Retinal pigment epithelial cell (primary cell): ENCODE data around the gene ABCC6.
A peak's percentile ranks its signal among the peaks of the same experiment; 100 is the strongest.
"Not testable (repeated sequence)": the region's sequence is repeated elsewhere in the genome, so short reads cannot be mapped to it uniquely, and the experiment has no call there.

Experiments used
- DNase-seq: peaks from one replicate; pipeline ENCODE4 v3.0.0-alpha.2; 2010; ENCODE audit warnings: low read depth
- H3K4me3 ChIP-seq: 2 replicates; pipeline ENCODE4 v1.5.1; 2011; ENCODE audit warnings: mild to moderate bottlenecking, low read length, control low read depth, moderate library complexity

ABCC6 gene

DNA sequence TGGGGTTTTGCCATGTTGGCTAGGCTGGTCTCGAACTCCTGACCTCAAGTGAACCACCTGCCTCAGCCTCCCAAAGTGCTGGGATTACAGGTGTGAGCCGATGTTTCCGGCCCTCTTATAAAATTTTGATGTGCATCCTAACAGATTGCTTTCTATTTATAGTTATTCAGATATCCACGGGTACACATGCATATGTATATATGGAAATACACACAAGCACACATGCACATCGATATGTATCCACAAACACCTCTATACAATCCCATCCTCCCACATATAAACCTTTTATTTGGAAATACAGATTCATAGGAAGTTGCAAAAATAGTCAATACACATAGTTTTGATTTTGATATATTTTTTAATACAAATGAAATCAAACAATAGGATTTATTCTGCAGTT is 14.4 kb upstream of the ABCC6 start:
- not testable (repeated sequence) for H3K4me3 ChIP-seq, DNase-seq

DNA sequence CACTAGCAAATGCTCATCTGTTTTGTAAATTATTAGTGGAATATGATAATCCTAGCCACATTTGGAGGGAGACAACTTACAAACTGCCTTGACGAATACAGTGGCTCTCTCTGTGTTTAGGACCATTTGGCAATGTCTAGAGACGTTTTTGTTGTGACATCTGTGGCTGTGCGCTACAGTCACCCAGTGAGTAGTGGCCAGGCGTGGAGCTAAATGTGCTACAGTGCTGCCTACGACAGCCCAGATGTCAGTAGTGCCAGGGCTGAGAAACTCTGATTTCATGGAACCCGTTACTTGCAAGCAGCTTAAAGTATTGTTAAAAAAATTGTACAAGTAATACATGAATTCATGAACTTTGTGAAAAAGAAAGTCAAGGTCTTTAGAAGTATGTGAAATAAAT is 13.8 kb upstream of the ABCC6 start:
- DNase-seq, H3K4me3 ChIP-seq: not testable (repeated sequence)

DNA sequence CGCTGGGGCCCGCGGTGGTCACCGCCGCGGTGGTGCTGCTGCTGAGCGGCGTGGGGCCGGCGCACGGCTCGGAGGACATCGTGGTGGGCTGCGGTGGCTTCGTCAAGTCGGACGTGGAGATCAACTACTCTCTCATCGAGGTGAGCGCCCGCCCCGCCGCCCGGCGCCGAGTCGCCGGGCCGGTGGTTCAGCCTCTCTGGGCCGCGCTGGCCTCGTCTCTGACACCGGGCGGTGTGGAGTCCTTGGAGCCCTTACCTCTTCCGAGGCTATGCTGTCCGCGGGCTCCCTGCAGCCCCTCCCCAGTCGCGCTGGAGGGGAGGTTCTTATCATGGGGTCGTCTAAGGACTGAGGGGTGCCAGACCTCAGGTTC is 9.4 kb upstream of the ABCC6 start:
- DNase-seq, H3K4me3 ChIP-seq: not testable (repeated sequence)

DNA sequence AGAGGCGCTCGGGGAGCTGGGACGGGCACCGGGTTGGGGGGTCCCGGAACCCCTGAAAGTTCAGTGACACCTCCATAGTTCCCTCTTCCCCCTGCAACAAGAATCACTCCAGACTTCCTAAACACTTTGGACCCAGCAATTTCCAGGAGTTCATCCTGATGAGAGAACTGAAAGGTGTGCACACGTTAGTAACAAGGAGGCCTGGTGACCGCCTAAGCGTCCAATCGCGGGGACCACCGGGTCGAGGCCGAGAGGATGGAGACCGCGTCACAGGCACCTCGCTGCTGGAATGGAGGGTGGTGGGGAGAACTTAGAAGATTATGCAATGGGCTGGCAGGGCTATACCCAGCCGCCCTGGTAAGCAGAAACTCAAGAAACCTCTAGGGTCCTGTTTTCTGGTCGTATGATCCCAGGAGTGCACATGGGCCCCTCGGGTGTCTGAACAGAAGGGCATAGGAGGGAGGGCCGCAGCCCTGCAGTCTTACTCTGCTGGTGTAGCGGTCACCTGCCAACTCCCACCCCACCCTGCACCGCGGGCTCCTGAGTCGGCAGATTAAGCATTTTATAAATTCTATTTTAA is 458 bp upstream of the ABCC6 start:
- DNase-seq, result not testable (repeated sequence)

DNA sequence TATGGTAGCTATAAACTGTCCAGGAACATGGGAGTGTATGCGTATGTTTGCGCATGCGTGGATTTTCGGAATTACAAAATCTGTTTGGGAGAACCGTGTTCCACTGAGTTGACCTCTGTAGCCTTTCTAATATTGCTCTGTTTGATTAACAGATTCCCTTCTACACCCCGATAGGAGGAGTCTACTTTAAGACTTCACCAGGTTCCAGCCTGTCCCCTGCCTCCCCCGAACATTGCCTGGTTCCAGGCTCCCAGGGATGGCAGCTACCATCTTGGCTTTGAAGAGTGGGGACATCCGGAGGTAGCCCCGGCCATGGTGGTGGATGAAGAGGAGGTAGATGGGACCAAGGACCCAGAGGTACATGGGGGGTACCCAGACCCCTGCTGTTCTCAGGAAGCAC is 1.9 kb downstream of the ABCC6 start:
- DNase-seq, H3K4me3 ChIP-seq: not testable (repeated sequence)

More for the DNA sequence above, 458 bp upstream of the ABCC6 start:
- H3K4me3 ChIP-seq, result peak overlapping the region; percentile 39

DNA sequence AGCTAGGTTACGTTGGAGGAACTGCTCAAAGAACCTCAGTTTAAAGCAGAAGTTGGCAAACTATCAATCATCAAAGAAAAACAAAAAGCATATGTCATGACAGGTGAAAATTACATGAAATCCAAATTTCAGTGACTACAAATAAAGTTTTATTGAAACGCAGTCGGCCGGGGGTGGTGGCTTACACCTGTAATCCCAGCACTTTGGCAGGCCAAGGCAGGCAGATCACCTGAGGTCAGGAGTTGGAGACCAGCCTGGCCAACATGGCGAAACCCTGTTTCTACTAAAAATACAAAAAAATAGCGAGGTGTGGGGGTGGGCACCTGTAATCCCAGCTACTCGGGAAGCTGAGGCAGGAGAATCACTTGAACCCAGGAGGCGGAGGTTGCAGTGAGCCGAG is 2.8 kb downstream of the ABCC6 start:
- DNase-seq, result not testable (repeated sequence)

DNA sequence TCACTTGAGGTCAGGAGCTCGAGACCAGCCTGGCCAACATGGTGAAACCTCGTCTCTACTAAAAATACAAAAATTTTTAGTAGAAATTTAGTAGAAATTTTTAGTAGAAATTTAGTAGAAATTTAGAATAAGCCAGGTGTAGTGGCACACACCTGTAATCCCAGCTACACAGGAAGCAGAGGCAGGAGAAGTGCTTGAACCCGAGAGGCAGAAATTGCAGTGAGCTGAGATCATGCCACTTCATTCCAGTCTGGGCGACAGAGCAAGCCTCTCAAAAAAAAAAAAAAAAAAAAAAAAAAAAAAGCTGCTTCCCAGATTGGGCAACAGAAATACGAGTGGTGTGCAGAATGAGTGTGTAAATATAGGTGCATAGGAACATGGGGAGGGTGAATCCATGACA is 4.5 kb downstream of the ABCC6 start:
- not testable (repeated sequence) for H3K4me3 ChIP-seq, DNase-seq

More for the DNA sequence above, 2.8 kb downstream of the ABCC6 start:
- not testable (repeated sequence) for H3K4me3 ChIP-seq

DNA sequence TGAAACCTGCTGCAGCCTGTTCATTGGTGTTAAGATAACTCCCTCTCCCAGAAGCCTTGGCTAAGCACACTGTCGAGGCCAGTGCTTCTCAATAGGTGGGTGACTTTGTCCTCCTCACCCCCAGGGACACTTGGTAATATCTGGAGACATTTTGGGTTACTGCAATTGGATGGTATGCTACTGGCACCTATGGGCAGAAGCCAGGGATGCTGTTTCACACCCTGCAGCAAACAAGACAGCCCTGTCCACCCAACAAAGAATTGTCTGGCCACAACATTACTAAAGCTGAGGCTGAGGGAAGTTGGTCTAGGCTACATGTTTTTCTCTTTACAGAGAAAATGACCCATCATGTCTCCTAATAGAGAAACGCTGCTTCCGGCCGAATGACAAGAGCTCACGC is 4.9 kb downstream of the ABCC6 start:
- not testable (repeated sequence) for DNase-seq, H3K4me3 ChIP-seq

DNA sequence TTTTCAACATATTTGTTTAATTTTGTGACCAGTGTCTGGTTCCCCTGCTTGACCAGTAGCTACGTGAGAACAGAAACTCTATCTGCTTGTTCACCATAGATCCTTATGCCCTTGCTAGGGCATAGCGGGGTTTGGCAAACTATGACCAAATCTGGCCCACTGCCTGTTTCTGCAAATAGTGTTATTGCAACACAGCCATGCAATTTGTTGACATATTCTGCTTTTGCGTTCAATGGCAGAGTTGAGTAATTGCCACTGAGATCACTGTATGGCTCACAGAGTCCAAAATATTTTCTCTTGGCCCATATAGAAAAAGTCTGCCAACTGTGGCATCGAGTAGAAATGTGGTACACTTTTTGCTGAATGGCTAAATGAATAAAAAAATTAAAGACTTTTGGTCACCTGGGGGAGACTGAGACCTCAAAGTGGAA is 9.4 kb downstream of the ABCC6 start:
- DNase-seq, H3K4me3 ChIP-seq: not testable (repeated sequence)

DNA sequence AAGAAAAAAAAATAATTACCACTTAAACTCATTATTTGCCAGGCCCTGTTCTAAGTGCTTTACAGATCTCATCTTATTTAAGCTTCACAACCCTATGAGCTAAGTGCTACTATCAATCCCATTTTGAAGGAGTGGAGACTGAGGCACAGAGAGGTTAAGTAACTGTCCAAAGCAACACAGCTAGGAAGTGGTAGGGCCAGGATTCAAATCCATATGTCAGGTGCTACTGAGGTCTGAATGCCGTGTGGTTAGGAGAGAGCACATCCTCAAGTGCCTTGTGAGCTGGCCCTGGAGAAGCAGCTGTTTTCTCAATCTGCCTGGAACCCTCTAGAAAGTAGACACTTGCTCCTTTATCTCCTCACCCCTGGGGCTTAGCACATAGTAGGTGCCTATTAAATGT is 11.9 kb downstream of the ABCC6 start:
- not testable (repeated sequence) for H3K4me3 ChIP-seq, DNase-seq

DNA sequence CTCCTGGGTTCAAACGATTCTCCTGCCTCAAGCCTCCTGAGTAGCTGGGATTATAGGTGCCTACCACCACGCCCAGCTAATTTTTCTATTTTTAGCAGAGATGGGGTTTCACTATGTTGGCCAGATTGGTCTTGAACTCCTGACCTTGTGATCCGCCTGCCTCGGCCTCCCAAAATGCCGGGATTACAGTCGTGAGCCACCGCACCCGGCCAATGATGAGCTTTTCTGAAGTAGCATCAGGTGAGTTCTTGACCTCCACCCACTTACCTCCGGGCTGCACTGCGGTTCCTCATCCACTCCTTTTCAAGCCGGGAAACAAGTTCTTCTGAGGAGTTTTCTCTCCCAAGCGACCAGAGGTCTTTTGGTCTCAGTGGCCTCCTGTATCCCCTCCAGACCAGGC is 14.8 kb downstream of the ABCC6 start:
- DNase-seq, H3K4me3 ChIP-seq: not testable (repeated sequence)

DNA sequence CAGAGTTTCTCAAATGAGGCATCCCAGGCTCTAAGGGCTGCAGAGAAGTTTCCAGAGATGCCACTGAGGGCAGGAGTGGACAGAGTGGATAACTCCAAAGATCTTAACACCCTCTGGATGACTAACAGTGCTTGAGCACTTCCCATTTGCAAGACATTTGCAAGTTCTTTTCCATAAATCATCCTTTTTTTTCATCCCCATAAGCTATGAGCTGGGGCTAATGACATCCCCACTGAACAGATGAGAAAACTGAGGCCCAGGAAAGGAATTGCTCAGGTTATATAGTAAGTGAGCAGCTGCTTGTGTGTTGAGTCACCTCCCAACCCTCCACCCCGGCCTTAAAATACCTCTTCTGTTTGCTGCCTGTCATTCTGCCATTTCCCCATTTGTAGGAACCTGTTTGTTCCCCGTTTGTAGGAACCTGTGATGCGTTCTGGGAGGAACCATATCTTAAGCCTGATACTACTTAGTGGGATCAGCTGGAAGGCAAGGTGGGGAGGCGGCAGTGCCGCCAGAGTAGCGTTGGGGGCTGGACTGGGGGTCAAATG is 15.4 kb downstream of the ABCC6 start:
- not testable (repeated sequence) for DNase-seq

DNA sequence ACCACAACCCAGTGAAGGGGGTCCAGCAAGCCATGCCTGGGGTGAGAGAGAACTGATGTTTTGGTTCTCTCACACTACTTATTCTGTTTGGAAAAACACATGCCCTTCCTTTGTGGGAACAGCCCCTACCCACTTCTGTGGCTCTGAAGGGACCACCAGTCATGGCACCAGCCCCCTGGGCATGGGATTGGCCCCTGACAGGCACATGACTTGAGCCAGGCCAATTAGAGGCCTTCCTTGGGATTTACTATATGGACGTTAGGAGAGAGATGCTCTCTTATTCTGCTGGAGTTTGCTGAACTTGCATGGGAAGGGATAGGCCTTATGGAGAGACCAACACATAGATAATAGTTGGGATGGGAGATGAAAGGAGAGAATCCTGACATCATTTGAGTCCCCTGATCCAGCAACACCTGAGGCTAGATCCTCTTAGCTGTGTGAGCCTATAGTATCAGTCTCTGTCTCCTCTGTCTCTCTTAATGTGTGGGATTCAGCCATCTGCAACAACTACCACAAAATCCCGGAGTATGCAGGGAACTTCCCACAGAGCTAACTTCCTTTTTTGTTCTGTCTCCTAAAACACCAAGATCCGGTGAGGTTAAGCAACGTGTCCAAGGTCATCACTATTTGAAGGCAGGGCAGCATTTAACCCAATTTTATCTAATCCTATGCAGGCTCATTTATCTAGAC is 16.1 kb downstream of the ABCC6 start:
- not testable (repeated sequence) for H3K4me3 ChIP-seq, DNase-seq

More for the DNA sequence above, 15.4 kb downstream of the ABCC6 start:
- not testable (repeated sequence) for H3K4me3 ChIP-seq

DNA sequence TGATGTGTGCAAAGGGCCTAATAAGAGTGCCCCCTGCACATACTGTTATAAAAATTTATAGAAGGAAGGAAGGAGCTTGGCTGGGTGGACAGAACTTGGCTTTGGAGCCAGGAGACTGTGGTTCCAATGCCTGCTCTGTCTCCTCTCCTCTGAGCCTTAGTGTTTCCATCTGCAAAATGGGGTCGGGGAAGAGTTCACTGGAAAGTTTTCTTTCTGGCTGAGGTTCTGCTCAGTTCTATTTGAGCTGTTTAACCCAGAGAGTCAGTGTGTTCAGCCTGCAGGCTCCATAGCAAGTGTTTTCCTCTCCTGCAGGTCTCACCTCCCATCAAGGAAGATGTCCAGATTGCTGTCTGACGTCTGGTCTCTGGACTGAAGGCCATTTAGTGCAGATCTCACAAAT is 17.4 kb downstream of the ABCC6 start:
- not testable (repeated sequence) for H3K4me3 ChIP-seq, DNase-seq

DNA sequence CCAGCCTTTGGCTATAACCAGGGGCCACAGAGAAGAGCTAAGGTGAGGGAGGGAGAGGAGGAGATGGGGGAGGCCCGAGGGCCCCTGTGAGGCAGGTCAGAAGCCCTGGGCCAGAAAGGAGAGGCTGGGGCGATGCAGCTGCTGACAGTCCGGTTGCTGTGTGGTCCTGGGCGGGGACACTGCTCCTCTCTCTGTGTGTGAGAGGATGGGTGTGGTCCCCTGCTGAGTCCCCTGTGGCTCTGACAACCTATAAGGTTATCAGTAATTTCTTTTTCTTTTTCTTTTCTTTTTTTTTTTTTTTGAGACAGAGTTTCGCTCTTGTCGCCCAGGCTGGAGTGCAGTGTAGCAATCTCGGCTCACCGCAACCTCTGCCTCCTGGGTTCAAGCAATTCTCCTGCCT is 18.7 kb downstream of the ABCC6 start:
- not testable (repeated sequence) for H3K4me3 ChIP-seq, DNase-seq

DNA sequence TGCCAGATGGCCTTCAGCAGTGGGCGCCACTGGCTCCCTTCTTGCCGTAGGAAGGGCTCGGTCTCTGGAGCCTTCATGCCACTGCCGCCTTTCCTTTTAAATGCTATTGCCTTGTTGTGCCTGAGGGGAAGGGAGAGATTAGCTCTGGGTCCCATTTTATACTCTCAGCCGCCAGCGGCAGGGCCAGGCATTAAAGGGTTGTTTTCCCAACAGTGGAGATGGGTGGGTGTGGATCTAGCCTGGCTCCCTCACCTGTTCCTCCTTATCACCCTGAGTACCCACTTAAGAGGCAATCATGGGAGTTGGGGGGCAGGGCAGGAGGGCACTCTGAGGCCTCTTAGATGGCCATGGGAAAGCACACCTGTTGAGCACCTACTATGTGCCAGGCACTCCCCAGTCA is 19.8 kb downstream of the ABCC6 start:
- H3K4me3 ChIP-seq, DNase-seq: not testable (repeated sequence)
